IMR-90 (cell line): Measurements from ENCODE around the gene PLRG1. TPM values are rescaled to one million over a fixed set of nuclear protein-coding genes. Genes with fewer than 3 reads are reported as not detected.
A peak's percentile ranks its signal among the peaks of the same experiment; 100 is the strongest.

Experiments used
- ATAC-seq: fragments of 200-7000 bp; cut with Tn5 transposase; 2 replicates; pipeline ENCODE4 v1.9.1; 2020; ENCODE audit warnings: low read depth, mild to moderate bottlenecking, moderate library complexity
- BruUV-seq: library from RNA; stranded (reverse); fragments of 400-500 nt; replicated peaks from 2 replicates; lab custom pipeline; 2021; lab: Mats Ljungman, UMichigan
- CTCF ChIA-PET: fragments of 300-600 bp; formaldehyde crosslinking; extraction: SDS; loops from one replicate; lab custom pipeline; 2021; ENCODE audit warnings: antibody characterized with exemption; lab: Yijun Ruan, JAX
- POLR2A ChIA-PET: fragments of 300-600 bp; sonication (Branson Sonifier 250); formaldehyde crosslinking; loops from one replicate; lab custom pipeline; 2022; ENCODE audit warnings: antibody characterized with exemption; ENCODE audit not compliant: unreplicated experiment; lab: Charles Lee
- DNase-seq: peaks from one replicate; pipeline ENCODE4 v3.0.0; 2013
- H2AFZ ChIP-seq: replicated peaks from 2 replicates; pipeline ENCODE3; 2013; ENCODE audit warnings: low read length, mild to moderate bottlenecking; ENCODE audit not compliant: poor library complexity
- H2AK5ac ChIP-seq: 2 replicates; pipeline ENCODE4 v1.6.1; 2013; ENCODE audit warnings: low read depth, low read length, inconsistent platforms
- H2AK9ac ChIP-seq: replicated peaks from 2 replicates; pipeline ENCODE3; 2013; ENCODE audit warnings: mild to moderate bottlenecking, low read depth, low read length, moderate library complexity; ENCODE audit not compliant: poor library complexity
- H2BK120ac ChIP-seq: 2 replicates; pipeline ENCODE4 v1.6.1; 2013; ENCODE audit warnings: low read depth, low read length, inconsistent platforms
- H2BK15ac ChIP-seq: 3 replicates; pipeline ENCODE4 v1.6.1; 2013; ENCODE audit warnings: low read depth, low read length, inconsistent platforms
- H2BK20ac ChIP-seq: 2 replicates; pipeline ENCODE4 v1.6.1; 2013; ENCODE audit warnings: low read depth, mild to moderate bottlenecking, inconsistent platforms, low read length, moderate library complexity
- H2BK5ac ChIP-seq: 2 replicates; pipeline ENCODE4 v1.6.1; 2013; ENCODE audit warnings: mild to moderate bottlenecking, low read depth, low read length, inconsistent platforms; ENCODE audit not compliant: poor library complexity, severe bottlenecking
- H3K14ac ChIP-seq: replicated peaks from 2 replicates; pipeline ENCODE4 v1.6.1; 2013; ENCODE audit warnings: low read depth, low read length, inconsistent platforms
- H3K18ac ChIP-seq: 2 replicates; pipeline ENCODE4 v1.6.1; 2013; ENCODE audit warnings: low read depth, low read length, control low read depth
- H3K23ac ChIP-seq: 2 replicates; pipeline ENCODE4 v1.6.1; 2013; ENCODE audit warnings: low read depth, low read length, inconsistent platforms
- H3K27ac ChIP-seq: 2 replicates; pipeline ENCODE4 v1.5.1; 2013; ENCODE audit warnings: mild to moderate bottlenecking, control low read depth, low read length; ENCODE audit not compliant: insufficient read depth
- H3K27me3 ChIP-seq: 2 replicates; pipeline ENCODE4 v1.6.1; 2013; ENCODE audit warnings: low read length; ENCODE audit not compliant: control insufficient read depth, insufficient read depth
- H3K36me3 ChIP-seq: 2 replicates; pipeline ENCODE4 v1.6.1; 2013; ENCODE audit warnings: low read length, mixed read lengths; ENCODE audit not compliant: control insufficient read depth, insufficient read depth
- H3K4ac ChIP-seq: 2 replicates; pipeline ENCODE4 v1.6.1; 2013; ENCODE audit warnings: low read depth, low read length, inconsistent platforms
- H3K4me1 ChIP-seq: 2 replicates; pipeline ENCODE4 v1.6.1; 2013; ENCODE audit warnings: low read length, mixed read lengths; ENCODE audit not compliant: control insufficient read depth, insufficient read depth
- H3K4me2 ChIP-seq: 2 replicates; pipeline ENCODE4 v1.6.1; 2013; ENCODE audit warnings: low read depth, mild to moderate bottlenecking, control low read depth, low read length, moderate library complexity
- H3K4me3 ChIP-seq: 2 replicates; pipeline ENCODE4 v1.5.1; 2013; ENCODE audit warnings: low read depth, mild to moderate bottlenecking, control low read depth, low read length, moderate library complexity; ENCODE audit not compliant: insufficient read depth
- H3K56ac ChIP-seq: 2 replicates; pipeline ENCODE4 v1.6.1; 2013; ENCODE audit warnings: low read length, inconsistent platforms; ENCODE audit not compliant: insufficient read depth; ENCODE audit errors: extremely low read depth
- H3K79me1 ChIP-seq, 2 experiments: 2 replicates each; pipeline ENCODE4 v1.6.1; 2013; ENCODE audit warnings: low read length in 2 of 2, inconsistent platforms in 1 of 2, low read depth in 1 of 2
- H3K9ac ChIP-seq: 2 replicates; pipeline ENCODE4 v1.6.1; 2013; ENCODE audit warnings: low read depth, low read length, control low read depth
- H3K9me1 ChIP-seq: 2 replicates; pipeline ENCODE4 v1.6.1; 2013; ENCODE audit warnings: low read length, inconsistent platforms; ENCODE audit not compliant: insufficient read depth
- H3K9me3 ChIP-seq: 2 replicates; pipeline ENCODE4 v1.6.1; 2013; ENCODE audit warnings: low read length; ENCODE audit not compliant: control insufficient read depth, insufficient read depth
- H4K20me1 ChIP-seq: 2 replicates; pipeline ENCODE4 v1.6.1; 2013; ENCODE audit warnings: low read length, inconsistent platforms; ENCODE audit not compliant: insufficient read depth
- H4K5ac ChIP-seq: 2 replicates; pipeline ENCODE4 v1.6.1; 2013; ENCODE audit warnings: mild to moderate bottlenecking, low read depth, low read length, control low read depth
- H4K8ac ChIP-seq, 2 experiments: 2 replicates each; pipeline ENCODE4 v1.6.1; 2013; ENCODE audit warnings: low read depth in 2 of 2, low read length in 2 of 2, control low read depth in 1 of 2, inconsistent platforms in 1 of 2
- H4K91ac ChIP-seq: 2 replicates; pipeline ENCODE4 v1.6.1; 2013; ENCODE audit warnings: low read depth, low read length, inconsistent platforms; ENCODE audit not compliant: insufficient read depth
- BHLHE40 ChIP-seq: fragments of 150-350 bp; IDR thresholded peaks from 2 replicates; pipeline ENCODE4 v1.6.1; 2016; ENCODE audit warnings: mild to moderate bottlenecking, low read depth, low read length
- CEBPB ChIP-seq: IDR thresholded peaks from 2 replicates; pipeline ENCODE4 v1.6.1; 2012; ENCODE audit warnings: low read depth, low read length, improper control_type of control experiment
- CHD1 ChIP-seq: IDR thresholded peaks from 2 replicates; pipeline ENCODE4 v1.6.1; 2012; ENCODE audit warnings: low read depth, low read length, improper control_type of control experiment
- CTCF ChIP-seq: conservative IDR thresholded peaks from 2 replicates; pipeline ENCODE4 v1.5.1; 2012; ENCODE audit warnings: mild to moderate bottlenecking, low read depth, low read length, improper control_type of control experiment
- FOS ChIP-seq: fragments of 150-350 bp; IDR thresholded peaks from 2 replicates; pipeline ENCODE4 v1.6.1; 2016; ENCODE audit warnings: low read depth, low read length
- MAFK ChIP-seq: IDR thresholded peaks from 2 replicates; pipeline ENCODE4 v1.6.1; 2012; ENCODE audit warnings: low read depth, low read length, improper control_type of control experiment
- MAZ ChIP-seq: IDR thresholded peaks from 2 replicates; pipeline ENCODE4 v1.6.1; 2012; ENCODE audit warnings: low read depth, mild to moderate bottlenecking, low read length, improper control_type of control experiment, moderate library complexity, borderline replicate concordance
- MXI1 ChIP-seq: IDR thresholded peaks from 2 replicates; pipeline ENCODE4 v1.6.1; 2012; ENCODE audit warnings: low read depth, mild to moderate bottlenecking, low read length, moderate library complexity, borderline replicate concordance
- NFE2L2 ChIP-seq: fragments of 150-350 bp; IDR thresholded peaks from 2 replicates; pipeline ENCODE4 v1.6.1; 2016; ENCODE audit warnings: low read depth, mild to moderate bottlenecking, low read length
- POLR2A ChIP-seq: IDR thresholded peaks from 2 replicates; pipeline ENCODE4 v1.6.1; 2012; ENCODE audit warnings: mild to moderate bottlenecking, low read depth, low read length
- RAD21 ChIP-seq: IDR thresholded peaks from 2 replicates; pipeline ENCODE4 v1.6.1; 2012; ENCODE audit warnings: low read length, improper control_type of control experiment
- RCOR1 ChIP-seq: IDR thresholded peaks from 2 replicates; pipeline ENCODE4 v1.6.1; 2012; ENCODE audit warnings: mild to moderate bottlenecking, low read length, improper control_type of control experiment; ENCODE audit not compliant: insufficient replicate concordance
- RFX5 ChIP-seq: IDR thresholded peaks from 2 replicates; pipeline ENCODE4 v1.8.0; 2012; ENCODE audit warnings: low read depth, mild to moderate bottlenecking, low read length, moderate library complexity
- SMC3 ChIP-seq: fragments of 150-350 bp; IDR thresholded peaks from 2 replicates; pipeline ENCODE4 v1.6.1; 2016; ENCODE audit warnings: low read depth, mild to moderate bottlenecking, antibody characterized with exemption, low read length, moderate library complexity
- WGBS, 2 experiments: methylation state at CpG; one replicate each; pipeline versions ENCODE4 v1.1.5 to v1.1.7; 2013; ENCODE audit warnings: missing lambda C conversion rate in 2 of 2; ENCODE audit not compliant: insufficient read length in 1 of 2; ENCODE audit errors: extremely low coverage in 2 of 2; 5-methylcytosine and 5-hydroxymethylcytosine counted together
- dilution Hi-C: fragments of 300-500 bp; cut with HindIII; formaldehyde crosslinking; loops from one replicate; pipeline ENCODE4 v1.14.3; 2018; ENCODE audit warnings: low sequenced_read_pairs; ENCODE audit not compliant: unreplicated experiment
- in situ Hi-C: fragments of 300-500 bp; cut with MboI; formaldehyde crosslinking; loops from 3 replicates; pipeline ENCODE4 v1.14.3; 2019; ENCODE audit warnings: low sequenced_read_pairs, inconsistent platforms, mixed read lengths
- intact Hi-C: fragments of 100-400 bp; cut with micrococcal nuclease; formaldehyde crosslinking; loops from 2 replicates; pipeline ENCODE4 v1.10.0; 2022
- polyA plus RNA-seq, 3 experiments: library from polyadenylated mRNA; depleted of rRNA; stranded (reverse); fragments of >200 nt; gene quantifications; 2 replicates each; pipeline ENCODE4 v1.2.3, GENCODE V29; 2012; ENCODE audit warnings: low replicate concordance in 1 of 3
- total RNA-seq: library from RNA; depleted of rRNA; stranded (reverse); fragments of >200 nt; gene quantifications from 2 replicates; pipeline ENCODE4 v1.2.3, GENCODE V29; 2012
- TF ChIP-seq, protein P1 (sequence below): fragments of 150-350 bp; IDR thresholded peaks from 2 replicates; pipeline ENCODE4 v1.6.1; 2017; ENCODE audit warnings: mild to moderate bottlenecking, antibody characterized with exemption, low read length, low read depth
- TF ChIP-seq, protein P2 (sequence below): fragments of 150-350 bp; IDR thresholded peaks from 2 replicates; pipeline ENCODE4 v1.6.1; 2016; ENCODE audit warnings: low read depth, mild to moderate bottlenecking, low read length, moderate library complexity, borderline replicate concordance

Gene PLRG1
- total and polyA plus RNA-seq, 2 of the 4 experiments (the other 2 are of a cell fraction), result 76.1 to 200 TPM

DNA sequence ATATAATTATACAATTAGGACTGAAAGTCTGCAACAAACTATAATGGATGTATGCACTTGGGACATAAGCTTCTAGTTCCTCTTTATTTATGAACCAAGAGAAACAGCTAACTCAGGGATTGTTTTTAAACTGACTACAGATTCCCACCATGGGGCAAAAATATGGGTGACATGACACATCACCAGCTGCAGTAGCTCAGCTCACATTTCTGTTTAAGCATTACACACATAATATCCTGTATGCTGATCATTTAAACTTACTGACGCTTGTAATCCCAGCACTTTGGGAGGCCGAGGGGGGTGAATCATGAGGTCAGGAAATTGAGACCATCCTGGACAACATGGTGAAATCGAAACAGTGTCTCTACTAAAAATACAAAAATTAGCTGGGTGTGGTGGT is 24.1 kb upstream of the PLRG1 start:
- DNase-seq, result peak; percentile 19

More for the DNA sequence above, 24.1 kb upstream of the PLRG1 start:
- Histone ChIP-seq H3K4me3 (no peak overlapping the region), H4K5ac (no peak overlapping the region), H3K9me1 (no peaks in the 10 kb centered on the region), H2BK15ac (no peak overlapping the region), H2BK120ac (no peak overlapping the region), H3K79me1 (no peaks in the 10 kb centered on the region), H3K9me3 (no peaks in the 10 kb centered on the region), H3K23ac (no peak overlapping the region), H3K27ac (no peak overlapping the region), H4K8ac (no peak overlapping the region), H2BK20ac (no peak overlapping the region), H3K36me3 (no peaks in the 10 kb centered on the region), H2AFZ (no peak overlapping the region), H2BK5ac (no peak overlapping the region), H3K4ac (no peak overlapping the region), H4K91ac (no peak overlapping the region), H3K14ac (no peak overlapping the region), H3K18ac (no peak overlapping the region), H3K4me2 (no peak overlapping the region), H3K9ac (no peak overlapping the region), H4K20me1 (no peaks in the 10 kb centered on the region), H2AK5ac (no peak overlapping the region), H3K27me3 (no peaks in the 10 kb centered on the region; the same call in 1 of the 2 replicates), H2AK9ac (no peak overlapping the region), H3K56ac (no peak overlapping the region), H3K4me1 (no peaks in the 10 kb centered on the region)
- no CpG with 5 or more reads among the region's 3 CpGs for WGBS, 2 experiments
- dilution Hi-C loops, result no loop called here
- BruUV-seq, result no TSS peak
- TF ChIP-seq MAFK (no peak), NFE2L2 (no peak), BHLHE40 (no peak), RCOR1 (no peak), RAD21 (no peak), RFX5 (no peak), POLR2A (no peak), CHD1 (no peak), SMC3 (no peak), CEBPB (no peak), FOS (no peak), MAZ (no peak), MXI1 (no peak), CTCF (no peak)
- TF ChIP-seq, protein P1, sequence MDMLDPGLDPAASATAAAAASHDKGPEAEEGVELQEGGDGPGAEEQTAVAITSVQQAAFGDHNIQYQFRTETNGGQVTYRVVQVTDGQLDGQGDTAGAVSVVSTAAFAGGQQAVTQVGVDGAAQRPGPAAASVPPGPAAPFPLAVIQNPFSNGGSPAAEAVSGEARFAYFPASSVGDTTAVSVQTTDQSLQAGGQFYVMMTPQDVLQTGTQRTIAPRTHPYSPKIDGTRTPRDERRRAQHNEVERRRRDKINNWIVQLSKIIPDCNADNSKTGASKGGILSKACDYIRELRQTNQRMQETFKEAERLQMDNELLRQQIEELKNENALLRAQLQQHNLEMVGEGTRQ, result no peak
- TF ChIP-seq, protein P2, sequence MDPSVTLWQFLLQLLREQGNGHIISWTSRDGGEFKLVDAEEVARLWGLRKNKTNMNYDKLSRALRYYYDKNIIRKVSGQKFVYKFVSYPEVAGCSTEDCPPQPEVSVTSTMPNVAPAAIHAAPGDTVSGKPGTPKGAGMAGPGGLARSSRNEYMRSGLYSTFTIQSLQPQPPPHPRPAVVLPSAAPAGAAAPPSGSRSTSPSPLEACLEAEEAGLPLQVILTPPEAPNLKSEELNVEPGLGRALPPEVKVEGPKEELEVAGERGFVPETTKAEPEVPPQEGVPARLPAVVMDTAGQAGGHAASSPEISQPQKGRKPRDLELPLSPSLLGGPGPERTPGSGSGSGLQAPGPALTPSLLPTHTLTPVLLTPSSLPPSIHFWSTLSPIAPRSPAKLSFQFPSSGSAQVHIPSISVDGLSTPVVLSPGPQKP, result no peak
- ChIA-PET POLR2A (no interaction called here), CTCF (interaction anchor here (0.6 kb wide), 1 partner anchor 29 kb away, joined by 3 read pairs; no protein-coding TSS in a partner anchor)
- ATAC-seq, result no peak
- intact Hi-C loops, result no loop called here
- in situ Hi-C loops, result loop anchor here (25.0 kb wide), 1 partner anchor 788 kb away; no protein-coding TSS in a partner anchor
